Middle frontal gyrus (tissue), 1 donor: ENCODE results near the gene CSTF1.

Experiments used
- DNase-seq: peaks from one replicate; pipeline ENCODE4 v3.0.0-alpha.2; 2015; ENCODE audit warnings: low spot score; ENCODE audit errors: extremely low spot score

Gene CSTF1

GRCh38 chr20:56426926-56427325 is 34.5 kb downstream of the CSTF1 start:
- DNase-seq = no peak

- no peak for DNase-seq
Measured at GRCh38 chr20:56427797-56428196, 35.4 kb downstream of the CSTF1 start.

GRCh38 chr20:56428410-56428809 is 36.0 kb downstream of the CSTF1 start:
- no peak for DNase-seq

GRCh38 chr20:56428881-56429280 is 36.4 kb downstream of the CSTF1 start:
- no peak for DNase-seq

- DNase-seq = no peak
Measured at GRCh38 chr20:56429502-56429901, 37.1 kb downstream of the CSTF1 start.

GRCh38 chr20:56429941-56430340 is 37.5 kb downstream of the CSTF1 start:
- no peak for DNase-seq

GRCh38 chr20:56430461-56430860 is 38.0 kb downstream of the CSTF1 start:
- no peak for DNase-seq

GRCh38 chr20:56430957-56431356 is 38.5 kb downstream of the CSTF1 start:
- DNase-seq = no peak

- DNase-seq = no peak
Measured at GRCh38 chr20:56431471-56431870, 39.0 kb downstream of the CSTF1 start.

GRCh38 chr20:56433221-56433879 is 40.9 kb downstream of the CSTF1 start:
- no peak for DNase-seq

- no peak for DNase-seq
Measured at GRCh38 chr20:56433880-56434255, 41.4 kb downstream of the CSTF1 start.

GRCh38 chr20:56437196-56437960 is 44.9 kb downstream of the CSTF1 start:
- no peak for DNase-seq

GRCh38 chr20:56438284-56438683 is 45.8 kb downstream of the CSTF1 start:
- no peak for DNase-seq

GRCh38 chr20:56439771-56440291 is 47.4 kb downstream of the CSTF1 start:
- no peak for DNase-seq

GRCh38 chr20:56440346-56441007 is 48.0 kb downstream of the CSTF1 start:
- no peak for DNase-seq

GRCh38 chr20:56442389-56443365 is 50.2 kb downstream of the CSTF1 start:
- DNase-seq = no peak

- DNase-seq = no peak
Measured at GRCh38 chr20:56443654-56444540, 51.5 kb downstream of the CSTF1 start.

- no peak for DNase-seq
Measured at GRCh38 chr20:56445130-56445529, 52.7 kb downstream of the CSTF1 start.

- DNase-seq = no peak
Measured at GRCh38 chr20:56445540-56445939, 53.1 kb downstream of the CSTF1 start.

- DNase-seq = no peak
Measured at GRCh38 chr20:56447227-56447626, 54.8 kb downstream of the CSTF1 start.
